Adipocyte (in vitro differentiated cells): Measurements from ENCODE around the gene LSM4.

Experiments
- DNase-seq: peaks from one replicate; pipeline ENCODE4 v3.0.0-alpha.2; 2015; ENCODE audit warnings: low read depth
- H3K27me3 ChIP-seq: replicated peaks from 2 replicates; pipeline ENCODE4 v1.7.0; 2013; ENCODE audit warnings: mild to moderate bottlenecking, low read length, moderate library complexity; ENCODE audit not compliant: control insufficient read depth, insufficient read depth
- H3K36me3 ChIP-seq: 2 replicates; pipeline ENCODE4 v1.7.0; 2013; ENCODE audit warnings: low read length, mild to moderate bottlenecking, moderate library complexity; ENCODE audit not compliant: control insufficient read depth, insufficient read depth, severe bottlenecking
- H3K4me1 ChIP-seq: 2 replicates; pipeline ENCODE4 v1.7.0; 2013; ENCODE audit warnings: mild to moderate bottlenecking, low read length, moderate library complexity; ENCODE audit not compliant: control insufficient read depth, insufficient read depth
- H3K4me3 ChIP-seq: 2 replicates; pipeline ENCODE4 v1.7.0; 2013; ENCODE audit warnings: mild to moderate bottlenecking, low read length, moderate library complexity
- H3K9ac ChIP-seq: 2 replicates; pipeline ENCODE4 v1.7.0; 2013; ENCODE audit warnings: mild to moderate bottlenecking, low read length, moderate library complexity
- H3K9me3 ChIP-seq: 2 replicates; pipeline ENCODE4 v1.7.0; 2013; ENCODE audit warnings: mild to moderate bottlenecking, low read length, moderate library complexity; ENCODE audit not compliant: control insufficient read depth

Gene LSM4

DNA sequence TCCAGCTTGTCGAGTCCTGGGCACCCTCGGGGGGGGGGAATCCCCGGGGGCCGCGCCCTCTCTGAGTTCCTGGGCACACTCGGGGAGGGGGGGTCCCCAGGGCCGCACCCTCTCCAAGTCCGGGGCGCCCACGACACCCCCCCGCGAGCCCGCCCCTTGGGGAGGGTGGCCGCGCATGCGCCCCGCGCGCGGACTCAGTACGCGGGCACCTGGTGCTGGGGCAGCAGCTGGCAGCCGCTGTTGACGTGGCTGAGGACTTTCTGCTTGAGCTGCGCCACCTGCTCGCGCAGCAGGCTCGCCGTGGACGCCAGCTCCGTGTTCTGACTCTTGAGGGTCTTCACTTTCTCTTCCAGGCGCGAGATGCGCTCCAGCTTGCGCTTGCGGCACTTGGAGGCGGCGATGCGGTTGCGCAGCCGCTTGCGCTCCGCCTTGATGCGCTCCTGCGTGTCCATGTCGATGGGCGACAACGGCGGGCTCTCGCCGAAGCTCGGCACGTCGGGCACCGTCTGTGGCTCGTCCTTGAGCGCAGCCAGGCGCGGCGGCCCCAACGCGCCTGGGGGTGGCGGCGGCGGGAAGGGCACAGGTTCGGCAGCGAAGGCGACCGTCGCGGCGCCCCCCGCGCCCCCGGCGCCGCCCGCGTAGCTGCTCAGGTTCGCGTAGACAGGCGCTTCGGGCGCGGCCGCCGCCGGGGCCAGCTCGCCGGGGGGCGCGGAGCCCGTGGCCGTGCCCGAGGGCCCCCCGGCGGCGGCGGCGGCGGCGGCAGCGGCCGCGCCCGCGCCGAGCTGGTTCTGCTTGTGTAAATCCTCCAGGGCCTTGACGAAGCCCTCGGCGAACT lies 42.4 kb downstream of the LSM4 start:
- Histone ChIP-seq H3K4me1 (peaks cover 35% of the 10 kb centered on the region), H3K4me3 (peak overlapping the region; percentile 99), H3K36me3 (no peaks in the 10 kb centered on the region), H3K9me3 (no peaks in the 10 kb centered on the region), H3K9ac (peak overlapping the region; percentile 99), H3K27me3 (no peaks in the 10 kb centered on the region)
- DNase-seq = peak; percentile 76

DNA sequence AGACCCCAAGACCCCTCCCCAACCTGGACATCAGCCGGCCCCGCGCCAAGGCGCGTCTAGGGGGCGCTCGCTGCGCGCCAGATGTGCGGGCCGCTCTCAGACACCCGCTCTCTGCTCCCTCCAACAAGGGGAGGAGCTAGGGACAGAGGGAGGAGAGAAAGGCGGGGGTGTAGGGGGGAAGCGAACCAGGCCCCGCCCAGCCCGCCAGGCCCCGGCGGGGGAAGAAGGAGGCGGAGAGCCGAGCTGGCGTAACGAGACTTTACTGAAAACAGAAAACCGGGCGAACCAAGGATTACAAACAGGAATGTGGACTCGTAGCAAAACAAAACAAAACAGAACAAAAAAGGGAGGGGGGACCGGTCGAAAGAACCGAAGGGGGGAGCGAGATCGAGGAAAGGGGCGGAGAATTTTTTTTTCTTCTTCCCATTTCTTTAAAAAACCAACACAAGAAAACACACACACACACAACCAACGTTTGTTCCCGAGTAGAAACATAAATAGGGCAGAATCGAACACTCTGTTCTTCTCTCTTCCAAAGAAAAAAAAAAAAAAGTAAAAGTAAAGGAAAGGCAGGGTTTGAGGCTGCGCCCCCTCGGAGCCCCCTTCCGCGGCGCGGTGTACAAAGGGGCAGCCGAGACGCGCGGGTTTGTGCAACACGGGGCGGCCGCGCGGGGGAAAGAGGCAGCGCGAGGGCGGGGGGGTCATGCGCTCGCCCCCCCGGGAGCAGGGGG lies 43.2 kb downstream of the LSM4 start:
- Histone ChIP-seq H3K9me3 (no peaks in the 10 kb centered on the region), H3K4me3 (peak overlapping the region; percentile 99), H3K9ac (peak overlapping the region; percentile 99), H3K36me3 (no peaks in the 10 kb centered on the region), H3K27me3 (no peaks in the 10 kb centered on the region), H3K4me1 (peaks cover 38% of the 10 kb centered on the region)
- DNase-seq = peak; percentile 95

DNA sequence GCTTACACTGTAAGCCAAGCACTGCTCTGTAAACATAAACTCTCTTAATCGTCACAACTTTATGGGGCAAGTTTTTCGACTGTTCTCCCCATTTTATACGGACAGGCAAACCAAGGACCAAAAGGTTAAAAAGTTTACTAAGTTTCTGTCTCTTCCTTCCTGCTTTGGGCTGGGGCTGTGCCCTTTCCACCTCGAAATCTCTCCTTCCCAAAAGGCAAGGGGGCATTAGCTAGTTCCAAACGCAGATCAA lies 43.7 kb downstream of the LSM4 start:
- no peaks in the 10 kb centered on the region for H3K27me3 ChIP-seq
- no peaks in the 10 kb centered on the region for H3K9me3 ChIP-seq
- no peaks in the 10 kb centered on the region for H3K36me3 ChIP-seq
- peak overlapping the region; percentile 99 for H3K4me3 ChIP-seq
- peak overlapping the region; percentile 99 for H3K9ac ChIP-seq
- DNase-seq = no peak
- H3K4me1 ChIP-seq = peaks cover 43% of the 10 kb centered on the region

DNA sequence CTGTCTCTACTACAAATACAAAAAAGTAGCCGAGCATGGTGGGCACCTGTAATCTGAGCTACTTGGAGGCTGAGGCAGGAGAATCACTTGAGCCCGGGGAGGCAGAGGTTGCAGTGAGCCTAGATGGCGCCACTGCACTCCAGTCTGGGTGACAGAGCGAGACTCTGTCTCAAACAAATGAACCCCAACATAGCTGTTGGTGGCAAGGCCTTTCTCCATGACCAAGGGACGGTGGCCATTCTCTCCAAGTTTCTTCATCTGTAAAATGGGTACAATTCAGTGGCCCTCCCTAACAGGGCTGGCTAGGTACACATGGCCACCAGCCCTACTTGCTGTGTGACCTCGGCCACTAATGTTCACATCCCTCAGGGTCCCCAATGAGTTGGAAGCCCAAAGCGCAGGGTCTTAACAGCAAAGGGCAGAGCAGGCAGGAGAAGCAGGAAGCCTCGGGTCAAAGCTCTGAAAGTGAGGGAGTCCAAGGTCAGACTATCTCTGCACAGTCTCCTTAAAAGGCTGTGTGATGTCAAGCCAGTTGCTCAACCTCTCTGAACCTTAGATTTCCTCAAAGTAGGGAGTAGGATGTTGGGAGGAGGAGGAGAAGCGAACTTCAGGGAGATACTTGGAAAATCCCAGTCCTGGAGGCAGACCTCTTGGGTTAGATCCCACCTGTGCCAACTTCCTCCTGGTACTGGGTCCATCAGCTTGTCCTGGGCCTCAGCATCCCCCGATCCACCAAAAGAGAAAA lies 44.2 kb downstream of the LSM4 start:
- Histone ChIP-seq H3K4me3 (peak overlapping the region; percentile 99), H3K9ac (peak overlapping the region; percentile 99), H3K27me3 (no peaks in the 10 kb centered on the region), H3K4me1 (peaks cover 46% of the 10 kb centered on the region), H3K36me3 (no peaks in the 10 kb centered on the region), H3K9me3 (no peaks in the 10 kb centered on the region)
- peak; percentile 62 for DNase-seq

DNA sequence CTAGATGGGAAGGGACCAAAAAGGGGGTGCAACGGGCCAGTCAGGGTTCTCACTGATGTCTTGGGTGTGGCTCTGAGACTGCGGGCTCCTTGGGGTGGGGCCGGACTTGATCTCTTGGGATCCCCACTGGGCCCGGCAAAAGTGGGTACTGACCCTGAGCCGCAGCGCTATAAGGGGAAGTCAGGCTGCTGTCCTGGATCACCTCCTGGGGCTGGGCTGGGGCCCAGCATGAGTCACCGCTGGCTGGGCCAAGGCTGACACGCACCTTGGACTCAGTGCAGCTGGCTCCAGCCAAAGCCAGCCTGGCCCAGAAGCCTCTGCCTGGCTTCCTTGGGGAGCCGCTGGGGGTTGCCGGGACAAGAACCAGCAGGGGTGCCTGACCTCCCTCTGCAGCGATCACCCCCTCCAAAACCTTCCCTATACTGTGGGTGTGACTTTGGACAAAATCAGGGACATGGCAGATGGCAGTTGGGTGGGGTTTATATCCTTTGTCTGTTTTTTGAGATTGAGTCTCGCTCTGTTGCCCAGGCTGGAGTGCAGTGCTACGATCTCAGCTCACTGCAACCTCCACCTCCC lies 48.0 kb downstream of the LSM4 start:
- peak overlapping the region; percentile 47 for H3K9ac ChIP-seq
- no peaks in the 10 kb centered on the region for H3K27me3 ChIP-seq
- H3K36me3 ChIP-seq = no peaks in the 10 kb centered on the region
- H3K4me3 ChIP-seq = peak overlapping the region; percentile 25
- H3K9me3 ChIP-seq = no peaks in the 10 kb centered on the region
- H3K4me1 ChIP-seq = peaks cover 36% of the 10 kb centered on the region
- peak; percentile 95 for DNase-seq

DNA sequence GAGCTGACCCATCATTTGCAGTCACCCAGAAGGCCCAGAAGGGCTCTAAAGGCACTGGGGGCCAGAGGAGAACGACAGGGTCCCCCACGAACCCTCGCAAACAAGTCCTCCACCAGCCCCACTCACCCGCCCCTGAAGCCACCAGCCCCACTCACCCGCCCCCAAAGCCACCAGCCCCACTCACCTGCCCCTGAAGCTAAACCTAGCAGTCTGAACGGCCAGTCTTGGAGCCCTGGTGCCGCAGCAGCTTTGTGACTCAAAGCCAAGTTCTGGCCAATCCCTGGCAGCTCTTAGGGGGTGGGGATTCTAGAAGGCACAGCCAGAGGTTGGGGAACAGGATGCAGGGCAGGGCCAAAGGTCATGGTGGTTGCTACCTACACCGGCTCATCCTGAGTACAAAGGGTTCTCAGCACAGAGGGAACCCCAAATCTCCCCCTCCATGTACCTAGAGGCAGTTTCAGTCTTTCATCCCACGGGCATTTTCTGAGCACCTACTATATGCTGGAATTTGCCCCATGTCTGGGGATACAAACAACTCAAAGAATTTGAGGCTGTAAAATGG lies 48.6 kb downstream of the LSM4 start, which contains the start of gene IQCN:
Gene IQCN (minus strand): TSS at position 234 of the 562 bp plus-strand sequence. CDS start 4,974 bp downstream, outside the sequence.
- no peaks in the 10 kb centered on the region for H3K27me3 ChIP-seq
- peak within 1 kb of the TSS; percentile 47 for H3K9ac ChIP-seq
- DNase-seq = peak; percentile 65
- H3K36me3 ChIP-seq = no peaks in the 10 kb centered on the region
- H3K4me3 ChIP-seq = peak within 1 kb of the TSS; percentile 25
- H3K9me3 ChIP-seq = no peaks in the 10 kb centered on the region
- H3K4me1 ChIP-seq = peaks cover 36% of the 10 kb centered on the region

DNA sequence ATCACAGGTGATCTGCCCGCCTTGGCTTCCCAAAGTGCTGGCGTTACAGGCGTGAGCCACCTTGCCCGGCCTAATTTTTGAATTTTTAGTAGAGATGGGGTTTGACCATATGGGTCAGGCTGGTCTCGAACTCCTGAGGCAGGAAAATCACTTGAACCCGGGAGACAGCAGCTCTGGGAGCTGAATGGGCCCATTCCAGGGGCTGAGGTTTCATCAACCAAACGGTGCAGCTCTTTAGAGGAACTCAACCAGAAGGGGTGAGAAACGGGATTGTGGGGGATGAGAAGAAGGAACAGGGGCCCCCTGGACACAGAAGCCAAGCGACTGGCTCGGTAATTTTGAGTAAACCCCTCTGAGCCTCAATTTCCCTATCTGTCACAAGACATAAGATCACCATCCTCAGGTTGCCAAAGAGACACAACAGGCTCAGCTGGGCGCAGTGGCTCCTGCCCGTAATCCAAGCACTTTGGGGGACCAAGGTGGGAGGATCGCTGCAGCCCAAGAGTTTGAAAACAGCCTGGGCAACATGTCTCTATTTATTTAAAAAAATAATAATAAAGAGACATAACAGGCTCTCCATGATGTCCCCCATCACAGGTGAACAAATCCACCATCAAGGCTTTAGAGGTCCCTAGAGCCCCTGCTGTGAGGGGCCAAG lies 49.2 kb downstream of the LSM4 start:
- no peak for DNase-seq
- H3K27me3 ChIP-seq = no peaks in the 10 kb centered on the region

DNA sequence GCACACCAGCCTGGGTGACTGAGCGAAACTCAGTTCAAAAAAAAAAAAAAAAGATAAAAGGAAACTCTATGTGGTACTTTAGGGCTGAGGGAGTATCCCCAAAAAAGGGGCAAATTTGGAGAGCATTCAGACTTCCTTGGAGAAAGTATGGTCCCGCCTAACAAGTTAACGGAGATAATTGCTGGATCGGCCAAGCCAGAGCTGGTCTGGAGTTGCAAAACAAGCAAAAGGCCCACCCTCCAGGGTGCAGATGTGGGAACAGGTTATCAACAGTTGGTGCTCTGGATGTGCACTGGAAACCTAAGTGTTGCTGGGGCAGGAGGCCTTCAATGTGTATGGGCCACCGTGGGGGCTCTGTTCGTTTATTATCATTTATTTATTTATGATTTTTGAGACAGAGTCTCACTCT lies 51.4 kb downstream of the LSM4 start:
- Histone ChIP-seq H3K36me3 (peaks cover 9% of the 10 kb centered on the region), H3K9ac (no peak overlapping the region), H3K4me1 (peaks cover 23% of the 10 kb centered on the region), H3K9me3 (no peaks in the 10 kb centered on the region), H3K27me3 (no peaks in the 10 kb centered on the region), H3K4me3 (no peak overlapping the region)
- DNase-seq = peak; percentile 44

More for the DNA sequence above, 49.2 kb downstream of the LSM4 start:
- no peak overlapping the region for H3K4me3 ChIP-seq
- H3K4me1 ChIP-seq = peaks cover 32% of the 10 kb centered on the region
- no peaks in the 10 kb centered on the region for H3K9me3 ChIP-seq
- no peaks in the 10 kb centered on the region for H3K36me3 ChIP-seq
- H3K9ac ChIP-seq = no peak overlapping the region

DNA sequence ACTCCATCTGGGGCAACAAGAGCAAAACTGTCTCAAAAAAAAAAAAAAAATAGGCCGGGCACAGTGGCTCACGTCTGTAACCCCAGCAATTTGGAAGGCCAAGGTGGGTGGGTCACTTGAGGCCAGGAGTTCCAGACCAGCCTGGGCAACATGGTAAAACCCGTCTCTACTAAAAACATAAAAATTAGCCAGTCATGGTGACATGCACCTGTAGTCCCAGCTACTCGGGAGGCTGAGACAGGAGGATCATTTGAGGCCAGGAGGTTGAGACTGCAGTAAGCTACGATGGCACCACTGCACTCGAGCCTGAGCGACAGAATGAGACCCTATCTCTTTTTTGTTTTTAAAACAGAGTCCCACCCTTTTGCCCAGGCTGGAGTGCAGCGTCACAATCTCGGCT lies 52.5 kb downstream of the LSM4 start:
- no peak for DNase-seq
- Histone ChIP-seq H3K27me3 (no peaks in the 10 kb centered on the region), H3K36me3 (peaks cover 20% of the 10 kb centered on the region), H3K4me1 (peaks cover 14% of the 10 kb centered on the region), H3K9me3 (no peaks in the 10 kb centered on the region), H3K9ac (no peak overlapping the region), H3K4me3 (no peak overlapping the region)

DNA sequence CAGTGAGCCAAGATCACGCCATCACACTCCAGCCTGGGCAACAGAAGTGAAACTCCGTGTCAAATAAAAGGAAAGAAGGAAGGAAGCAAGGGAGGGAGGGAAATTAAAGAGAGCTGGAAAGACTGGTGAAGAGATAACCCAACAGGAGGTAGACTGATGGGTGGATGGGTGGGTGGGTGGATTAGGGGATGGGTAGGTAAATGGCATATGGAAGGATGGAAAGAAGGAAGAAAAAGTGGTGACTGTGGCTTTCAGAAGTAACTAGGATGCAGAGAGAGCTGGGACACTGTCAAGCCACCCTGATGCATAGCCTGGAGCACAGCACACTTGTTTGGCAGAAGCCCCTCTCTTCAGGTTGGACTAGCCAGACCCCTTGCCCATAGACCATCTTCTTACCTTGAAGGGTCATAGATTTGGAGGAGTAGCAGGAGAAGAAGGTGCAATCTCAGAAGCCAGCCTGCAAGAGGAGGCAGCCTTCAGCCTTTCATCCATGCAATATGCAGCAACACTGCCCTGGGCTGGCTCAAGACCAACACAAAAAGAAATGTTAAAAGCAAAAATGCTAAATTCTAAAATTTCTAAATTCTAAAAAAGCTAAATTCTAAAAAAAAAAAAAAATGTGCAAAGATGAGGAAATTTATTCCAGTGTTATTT lies 53.7 kb downstream of the LSM4 start:
- Histone ChIP-seq H3K36me3 (peaks cover 22% of the 10 kb centered on the region), H3K9ac (no peak overlapping the region), H3K9me3 (no peaks in the 10 kb centered on the region), H3K27me3 (no peaks in the 10 kb centered on the region), H3K4me3 (no peak overlapping the region), H3K4me1 (peaks cover 3% of the 10 kb centered on the region)
- no peak for DNase-seq
